A549 (cell line): Measurements from ENCODE around the gene ZC3HAV1. TPM values are rescaled to one million over a fixed set of nuclear protein-coding genes. Genes with fewer than 3 reads are reported as not detected.

Experiments used
- ATAC-seq, 2 experiments: fragments of 200-7000 bp in 1 of 2; fragments of >200 bp in 1 of 2; cut with Nextera tagmentation in 1 of 2; cut with Tn5 transposase in 1 of 2; 3 replicates each; pipeline versions ENCODE4 v1.8.0 to v1.9.1; 2018 to 2020; ENCODE audit warnings: mild to moderate bottlenecking in 1 of 2, moderate library complexity in 1 of 2
- CTCF ChIA-PET: fragments of 300-600 bp; sonication (Branson Sonifier 250); formaldehyde crosslinking; extraction: SDS; loops from one replicate; lab custom pipeline; 2021; ENCODE audit warnings: antibody characterized with exemption, inconsistent platforms; lab: Yijun Ruan, JAX
- POLR2A ChIA-PET: fragments of 350-600 bp; formaldehyde crosslinking; extraction: SDS; loops from one replicate; lab custom pipeline; 2021; ENCODE audit warnings: antibody characterized with exemption, inconsistent platforms; lab: Yijun Ruan, JAX
- DNase-seq, 2 experiments: peaks; one replicate each; pipeline versions ENCODE4 v3.0.0 to v3.0.0-alpha.2; 2011 to 2016; ENCODE audit warnings: low read depth in 1 of 2, low spot score in 1 of 2
- FAIRE-seq: peaks from 2 replicates; lab custom pipeline; 2011; peaks lifted over from hg19 to GRCh38; lab: Jason Lieb, UNC
- H3K27ac ChIP-seq, 2 experiments: fragments of >200 bp; sonication (Bioruptor Twin); formaldehyde crosslinking; 3 replicates each; pipeline ENCODE4 v1.5.1; 2016 to 2017
- H3K4me1 ChIP-seq: fragments of >200 bp; sonication (Bioruptor Twin); formaldehyde crosslinking; 3 replicates; pipeline ENCODE4 v1.6.1; 2016
- H3K4me2 ChIP-seq: fragments of >200 bp; sonication (Bioruptor Twin); formaldehyde crosslinking; 3 replicates; pipeline ENCODE4 v1.6.1; 2016
- H3K4me3 ChIP-seq: fragments of >200 bp; sonication (Bioruptor Twin); formaldehyde crosslinking; 3 replicates; pipeline ENCODE4 v1.5.1; 2016
- H3K9me3 ChIP-seq: fragments of >200 bp; sonication (Bioruptor Twin); formaldehyde crosslinking; 3 replicates; pipeline ENCODE4 v1.6.1; 2016
- CBX2 ChIP-seq: fragments of 200-600 bp; sonication (generic); IDR thresholded peaks from 2 replicates; pipeline ENCODE4 v1.6.1; 2016; ENCODE audit warnings: low read depth, mild to moderate bottlenecking, borderline replicate concordance
- CBX8 ChIP-seq: fragments of 200-600 bp; sonication (generic); IDR thresholded peaks from 2 replicates; pipeline ENCODE4 v1.6.1; 2016
- CEBPB ChIP-seq, 2 experiments: fragments of >200 bp in 1 of 2; sonication (Bioruptor Twin) in 1 of 2; formaldehyde crosslinking in 1 of 2; IDR thresholded peaks; 2 replicates each; pipeline ENCODE4 v1.6.1; 2012 to 2016
- CHD4 ChIP-seq: fragments of 200-600 bp; sonication (generic); IDR thresholded peaks from 2 replicates; pipeline ENCODE4 v1.6.1; 2016; ENCODE audit warnings: antibody characterized with exemption, mild to moderate bottlenecking, borderline replicate concordance
- EHF ChIP-seq: fragments of 250-450 bp; sonication (Bioruptor Pico); IDR thresholded peaks from 2 replicates; pipeline ENCODE4 v1.5.0; 2020; ENCODE audit warnings: mild to moderate bottlenecking
- EHMT2 ChIP-seq: fragments of 200-600 bp; sonication (generic); IDR thresholded peaks from 2 replicates; pipeline ENCODE4 v1.6.1; 2016; ENCODE audit warnings: antibody characterized with exemption, low read depth, mild to moderate bottlenecking, moderate library complexity
- ELK1 ChIP-seq: fragments of 150-350 bp; IDR thresholded peaks from 2 replicates; pipeline ENCODE4 v1.6.1; 2014; ENCODE audit warnings: low read depth, mild to moderate bottlenecking, low read length
- ESRRA ChIP-seq: fragments of 150-350 bp; IDR thresholded peaks from 2 replicates; pipeline ENCODE4 v1.6.1; 2014; ENCODE audit warnings: mild to moderate bottlenecking, low read length, borderline replicate concordance
- GATA3 ChIP-seq: IDR thresholded peaks from 2 replicates; pipeline ENCODE4 v1.6.1; 2012; ENCODE audit warnings: borderline replicate concordance
- HDAC2 ChIP-seq: fragments of 200-600 bp; sonication (generic); IDR thresholded peaks from 2 replicates; pipeline ENCODE4 v1.6.1; 2016
- HOXA7 ChIP-seq: fragments of 250-450 bp; sonication (Bioruptor Pico); IDR thresholded peaks from 2 replicates; pipeline ENCODE4 v1.5.0; 2020; ENCODE audit warnings: mild to moderate bottlenecking, moderate library complexity
- JUN ChIP-seq, 2 experiments: fragments of >200 bp; sonication (Bioruptor Twin); formaldehyde crosslinking; IDR thresholded peaks; 2 replicates in 1 of 2; 3 replicates in 1 of 2; pipeline ENCODE4 v1.6.1; 2016 to 2017
- KDM1A ChIP-seq: fragments of 200-600 bp; sonication (generic); IDR thresholded peaks from 2 replicates; pipeline ENCODE4 v1.6.1; 2016; ENCODE audit warnings: low read depth, mild to moderate bottlenecking
- KDM5A ChIP-seq: fragments of 200-600 bp; sonication (generic); IDR thresholded peaks from 2 replicates; pipeline ENCODE4 v1.6.1; 2016; ENCODE audit warnings: antibody characterized with exemption, mild to moderate bottlenecking
- MAFK ChIP-seq: fragments of 450-650 bp; IDR thresholded peaks from 2 replicates; pipeline ENCODE4 v1.6.1; 2014; ENCODE audit not compliant: partially characterized antibody
- MAX ChIP-seq: IDR thresholded peaks from 2 replicates; pipeline ENCODE4 v1.6.1; 2012
- MYC ChIP-seq: IDR thresholded peaks from 2 replicates; pipeline ENCODE4 v1.6.1; 2012; ENCODE audit warnings: mild to moderate bottlenecking, inconsistent platforms, low read length, improper control_type of control experiment, borderline replicate concordance
- POLR2A ChIP-seq: IDR thresholded peaks from 2 replicates; pipeline ENCODE4 v1.6.1; 2012; ENCODE audit warnings: mild to moderate bottlenecking, low read length
- RARB ChIP-seq: fragments of 250-450 bp; sonication (Bioruptor Pico); IDR thresholded peaks from 2 replicates; pipeline ENCODE4 v1.8.0; 2021; ENCODE audit warnings: mild to moderate bottlenecking, moderate library complexity
- SMC3 ChIP-seq: fragments of >200 bp; sonication (Bioruptor Twin); formaldehyde crosslinking; IDR thresholded peaks from 3 replicates; pipeline ENCODE4 v1.6.1; 2018; ENCODE audit warnings: inconsistent platforms
- TFCP2L1 ChIP-seq: fragments of 250-450 bp; sonication (Bioruptor Pico); IDR thresholded peaks from 2 replicates; pipeline ENCODE4 v1.5.0; 2021; ENCODE audit warnings: mild to moderate bottlenecking
- TP53 ChIP-seq: fragments of 250-450 bp; sonication (Bioruptor Pico); IDR thresholded peaks from 2 replicates; pipeline ENCODE4 v1.5.0; 2021; ENCODE audit warnings: mild to moderate bottlenecking, moderate library complexity
- ZC3H11A ChIP-seq: fragments of 450-650 bp; IDR thresholded peaks from 2 replicates; pipeline ENCODE4 v1.6.1; 2014; ENCODE audit warnings: antibody characterized with exemption, mild to moderate bottlenecking
- ZFP36 ChIP-seq: fragments of 450-650 bp; IDR thresholded peaks from 2 replicates; pipeline ENCODE4 v1.6.1; 2014; ENCODE audit warnings: borderline replicate concordance; ENCODE audit not compliant: partially characterized antibody
- ZNF302 ChIP-seq: fragments of 250-450 bp; sonication (Bioruptor Pico); IDR thresholded peaks from 2 replicates; pipeline ENCODE4 v1.9.0; 2021; ENCODE audit warnings: inconsistent platforms, mild to moderate bottlenecking, moderate library complexity
- ZSCAN20 ChIP-seq: fragments of 250-450 bp; sonication (Bioruptor Pico); IDR thresholded peaks from 2 replicates; pipeline ENCODE4 v1.8.0; 2022; ENCODE audit warnings: mild to moderate bottlenecking, moderate library complexity
- WGBS: methylation state at CpG from one replicate; pipeline ENCODE4 v1.1.6; 2017; ENCODE audit errors: missing lambda C conversion rate; 5-methylcytosine and 5-hydroxymethylcytosine counted together
- polyA plus RNA-seq, 4 experiments: library from polyadenylated mRNA; depleted of rRNA in 3 of 4; stranded (reverse); fragments of >200 nt; fragmentation: RNase III in 1 of 4; extraction: RNeasy Plus Mini Kit Qiagen cat#74134 plus additional on column Dnase treatment in 1 of 4; gene quantifications; 2 replicates in 3 of 4; 3 replicates in 1 of 4; pipeline ENCODE4 v1.2.3, GENCODE V29; 2011 to 2017
- TF ChIP-seq, protein P1 (sequence below): fragments of 250-450 bp; sonication (Bioruptor Pico); IDR thresholded peaks from 2 replicates; pipeline ENCODE4 v1.5.0; 2020; ENCODE audit warnings: low read depth, mild to moderate bottlenecking, moderate library complexity

Gene ZC3HAV1
- polyA plus RNA-seq, 2 of the 4 experiments (the other 2 are of a cell fraction), result 22.2 to 32.1 TPM

GRCh38 chr7:139041378-139042085 is 68.0 kb downstream of the ZC3HAV1 start:
- CTCF ChIA-PET, result interaction anchor here (0.8 to 2.3 kb wide), 4 partner anchors 10 to 193 kb away, joined by 3 to 5 read pairs (median 3); no protein-coding TSS in a partner anchor
- Histone ChIP-seq H3K4me1 (peaks cover 13% of the 10 kb centered on the region; the same call in 1 of the 3 replicates), H3K27ac (no peak overlapping the region), H3K9me3 (no peaks in the 10 kb centered on the region), H3K4me3 (no peak overlapping the region), H3K4me2 (no peak overlapping the region)
- ATAC-seq, result peak; percentile 15 to 33; a peak in 4 of 6 replicates
- 70% methylated on average over 6 of the region's 6 CpGs for WGBS
- POLR2A ChIA-PET, result no interaction called here
- TF ChIP-seq TFCP2L1 (CRISPR knock-in tag), result no peak
- TF ChIP-seq TP53 (CRISPR knock-in tag), result no peak
- TF ChIP-seq SMC3, result no peak
- no peak for TF ChIP-seq EHF (CRISPR knock-in tag)
- TF ChIP-seq CBX2, result no peak
- no peak for DNase-seq
- no peak for FAIRE-seq

- whole genome bisulfite sequencing, result 74% methylated on average over 2 of the region's 2 CpGs
- CTCF ChIA-PET, result interaction anchor here (1.2 to 7.3 kb wide), 3 partner anchors 11 to 36 kb away, joined by 3 to 31 read pairs (median 3); no protein-coding TSS in a partner anchor
- H3K4me2 ChIP-seq, result no peak overlapping the region
- H3K9me3 ChIP-seq, result no peaks in the 10 kb centered on the region
- H3K4me3 ChIP-seq, result no peak overlapping the region
- TF ChIP-seq CBX8, result no peak
- no peak for TF ChIP-seq TP53 (CRISPR knock-in tag)
- TF ChIP-seq EHF (CRISPR knock-in tag), result no peak
- TF ChIP-seq RARB (CRISPR knock-in tag), result no peak
- no peak for TF ChIP-seq ESRRA
- no peak for TF ChIP-seq GATA3
- no peak for TF ChIP-seq ZFP36
- no peak for TF ChIP-seq POLR2A
- no peak for TF ChIP-seq JUN (IDR thresholded peaks at IDR 0.05)
- TF ChIP-seq ZSCAN20 (CRISPR knock-in tag), result no peak
- TF ChIP-seq MAFK, result no peak
- no peak for TF ChIP-seq ELK1
- TF ChIP-seq EHMT2, result no peak
- no peak for TF ChIP-seq HOXA7 (CRISPR knock-in tag)
- TF ChIP-seq MAX, result no peak
- TF ChIP-seq, protein P1, sequence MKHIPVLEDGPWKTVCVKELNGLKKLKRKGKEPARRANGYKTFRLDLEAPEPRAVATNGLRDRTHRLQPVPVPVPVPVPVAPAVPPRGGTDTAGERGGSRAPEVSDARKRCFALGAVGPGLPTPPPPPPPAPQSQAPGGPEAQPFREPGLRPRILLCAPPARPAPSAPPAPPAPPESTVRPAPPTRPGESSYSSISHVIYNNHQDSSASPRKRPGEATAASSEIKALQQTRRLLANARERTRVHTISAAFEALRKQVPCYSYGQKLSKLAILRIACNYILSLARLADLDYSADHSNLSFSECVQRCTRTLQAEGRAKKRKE (CRISPR knock-in tag), result no peak
- no peak for TF ChIP-seq ZNF302
- TF ChIP-seq, all 56 proteins: peak for 0
- DNase-seq (no peak), ATAC-seq (no peak), FAIRE-seq (no peak)
- POLR2A ChIA-PET, result no interaction called here
- peaks cover 11% of the 10 kb centered on the region for H3K4me1 ChIP-seq
- no peak overlapping the region for H3K27ac ChIP-seq
Observed at GRCh38 chr7:139038691-139039090, 70.8 kb downstream of the ZC3HAV1 start.

DNA sequence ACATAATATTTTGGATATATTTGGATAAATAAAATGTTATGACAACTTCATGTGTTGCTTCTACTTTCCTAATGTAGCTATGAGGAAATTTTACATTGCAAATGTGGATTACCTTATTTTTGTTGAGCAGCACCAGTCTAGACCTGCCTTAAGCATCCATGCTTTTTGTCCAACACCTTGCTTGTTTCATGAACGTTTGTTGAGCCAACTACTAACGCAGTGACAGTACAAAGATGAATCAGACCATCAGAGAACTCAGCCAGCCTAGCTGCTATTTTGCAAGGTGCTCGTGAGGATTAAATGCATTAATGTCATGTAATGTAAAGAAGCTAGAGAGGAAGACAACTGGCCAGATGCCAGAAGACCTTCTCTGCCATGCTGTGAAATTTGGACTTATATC is 72.6 kb downstream of the ZC3HAV1 start:
- ATAC-seq (no peak), DNase-seq (no peak), FAIRE-seq (no peak)
- ChIA-PET CTCF (interaction anchor here (0.7 to 7.3 kb wide), 4 partner anchors 11 to 51 kb away, joined by 3 to 31 read pairs (median 4); no protein-coding TSS in a partner anchor), POLR2A (no interaction called here)
- Histone ChIP-seq H3K4me2 (peak overlapping the region; percentile 78), H3K27ac (no peak overlapping the region; a peak in 1 of 6 replicates), H3K9me3 (no peaks in the 10 kb centered on the region), H3K4me1 (peaks cover 11% of the 10 kb centered on the region), H3K4me3 (no peak overlapping the region)
- TF ChIP-seq KDM5A (no peak), ZNF302 (no peak), CBX8 (no peak), ZFP36 (no peak), GATA3 (no peak), CEBPB (IDR thresholded peaks at IDR 0.05) (no peak), KDM1A (no peak), JUN (IDR thresholded peaks at IDR 0.05) (no peak), ZC3H11A (no peak), MYC (no peak), TFCP2L1 (CRISPR knock-in tag) (no peak), TP53 (CRISPR knock-in tag) (no peak), CHD4 (no peak), HDAC2 (no peak)
- WGBS, result 83% methylated on average over 3 of the region's 3 CpGs
